SW 1271 (cell line): ENCODE results near the gene NUDT13.
"Not testable (repeated sequence)": the region's sequence is repeated elsewhere in the genome, so short reads cannot be mapped to it uniquely, and the experiment has no call there.

Experiments
- DNase-seq, 2 experiments: peaks; one replicate each; lab custom pipeline; 2025; lab: John Stamatoyannopoulos, UW

Gene NUDT13

GRCh38 chr10:73099141-73099540, 11.1 kb upstream of the NUDT13 start:
- DNase-seq, result no peak

- DNase-seq, result no peak
These were observed 4.0 kb upstream of the NUDT13 start for GRCh38 chr10:73106301-73106700.

GRCh38 chr10:73109248-73109652, 1.0 kb upstream of the NUDT13 start:
- not testable (repeated sequence) for DNase-seq

- not testable (repeated sequence) for DNase-seq
These were observed 1.8 kb downstream of the NUDT13 start for GRCh38 chr10:73112032-73112431.

- DNase-seq, result no peak
These were observed 3.3 kb downstream of the NUDT13 start for GRCh38 chr10:73113551-73113950.

GRCh38 chr10:73116017-73116416, 5.8 kb downstream of the NUDT13 start:
- no peak for DNase-seq

- DNase-seq, result peak in 1 of 2 experiments; percentile 57
These were observed 7.9 kb downstream of the NUDT13 start for GRCh38 chr10:73117976-73118743.

- DNase-seq, result no peak
These were observed 9.2 kb downstream of the NUDT13 start for GRCh38 chr10:73119457-73119856.

- DNase-seq, result no peak
These were observed 9.7 kb downstream of the NUDT13 start for GRCh38 chr10:73119952-73120351.

- DNase-seq, result no peak
These were observed 16.1 kb downstream of the NUDT13 start for GRCh38 chr10:73126343-73126742.

- DNase-seq, result no peak
These were observed 21.0 kb downstream of the NUDT13 start for GRCh38 chr10:73131301-73131700.

GRCh38 chr10:73131913-73132686, 21.8 kb downstream of the NUDT13 start:
- DNase-seq, result no peak

- no peak for DNase-seq
These were observed 24.5 kb downstream of the NUDT13 start for GRCh38 chr10:73134727-73135126.

- DNase-seq, result no peak
These were observed 26.4 kb downstream of the NUDT13 start for GRCh38 chr10:73136627-73137026.

- no peak for DNase-seq
These were observed 29.0 kb downstream of the NUDT13 start for GRCh38 chr10:73139251-73139650.

- no peak for DNase-seq
These were observed 31.3 kb downstream of the NUDT13 start for GRCh38 chr10:73141603-73142002.

- not testable (repeated sequence) for DNase-seq
These were observed 40.6 kb downstream of the NUDT13 start for GRCh38 chr10:73150633-73151413.

- no peak for DNase-seq
These were observed 41.8 kb downstream of the NUDT13 start for GRCh38 chr10:73152009-73152408.

- no peak for DNase-seq
These were observed 45.8 kb downstream of the NUDT13 start for GRCh38 chr10:73156054-73156453.

- DNase-seq, result peak in 1 of 2 experiments; percentile 23
These were observed 48.9 kb downstream of the NUDT13 start for GRCh38 chr10:73159038-73159648.

GRCh38 chr10:73161079-73161478, 50.8 kb downstream of the NUDT13 start:
- no peak for DNase-seq

GRCh38 chr10:73161662-73162061, 51.4 kb downstream of the NUDT13 start:
- DNase-seq, result no peak
